HCT116 (cell line): ENCODE data around the gene CDH13.

ENCODE experiments used
- CBX3 ChIP-seq: IDR thresholded peaks from 2 replicates; pipeline ENCODE4 v1.6.1; 2012; ENCODE audit warnings: low read depth
- EZH2 ChIP-seq: fragments of 200-600 bp; sonication (generic); IDR thresholded peaks from 2 replicates; pipeline ENCODE4 v1.6.1; 2017; ENCODE audit warnings: antibody characterized with exemption, mixed run types
- EZH2phosphoT487 ChIP-seq: fragments of 200-600 bp; IDR thresholded peaks from 2 replicates; pipeline ENCODE4 v1.6.1; 2018; ENCODE audit warnings: antibody characterized with exemption, borderline replicate concordance
- POLR2A ChIP-seq: IDR thresholded peaks from 2 replicates; pipeline ENCODE4 v1.7.0; 2011; ENCODE audit warnings: borderline replicate concordance; ENCODE audit not compliant: insufficient read depth, insufficient read length; ENCODE audit errors: extremely low read depth
- POLR2AphosphoS5 ChIP-seq: IDR thresholded peaks from 2 replicates; pipeline ENCODE4 v1.6.1; 2011; ENCODE audit warnings: mild to moderate bottlenecking, low read depth, low read length, moderate library complexity
- RAD21 ChIP-seq: IDR thresholded peaks from 2 replicates; pipeline ENCODE4 v1.6.1; 2012; ENCODE audit warnings: low read depth, mild to moderate bottlenecking
- TCF7L2 ChIP-seq: IDR thresholded peaks from 2 replicates; pipeline ENCODE4 v1.7.0; 2011; ENCODE audit warnings: borderline replicate concordance, inconsistent platforms; ENCODE audit not compliant: insufficient read depth, insufficient read length; ENCODE audit errors: extremely low read depth
- YY1 ChIP-seq: IDR thresholded peaks from 2 replicates; pipeline ENCODE4 v1.6.1; 2011; ENCODE audit warnings: low read length, low read depth, moderate library complexity, mild to moderate bottlenecking; ENCODE audit not compliant: insufficient replicate concordance; ENCODE audit errors: extremely low read depth
- TF ChIP-seq, protein P1 (sequence below), 3 experiments: fragments of 200-600 bp in 1 of 3; sonication (generic) in 1 of 3; IDR thresholded peaks in 2 of 3; conservative IDR thresholded peaks in 1 of 3; 2 replicates each; pipeline ENCODE4 v1.5.1; 2012 to 2017; ENCODE audit warnings: low read depth in 2 of 3, low read length in 2 of 3, antibody characterized with exemption in 1 of 3, borderline replicate concordance in 1 of 3, control low read depth in 1 of 3, mild to moderate bottlenecking in 1 of 3, mixed read lengths in 1 of 3, mixed run types in 1 of 3, moderate library complexity in 1 of 3; ENCODE audit not compliant: insufficient read depth in 1 of 3

DNA sequence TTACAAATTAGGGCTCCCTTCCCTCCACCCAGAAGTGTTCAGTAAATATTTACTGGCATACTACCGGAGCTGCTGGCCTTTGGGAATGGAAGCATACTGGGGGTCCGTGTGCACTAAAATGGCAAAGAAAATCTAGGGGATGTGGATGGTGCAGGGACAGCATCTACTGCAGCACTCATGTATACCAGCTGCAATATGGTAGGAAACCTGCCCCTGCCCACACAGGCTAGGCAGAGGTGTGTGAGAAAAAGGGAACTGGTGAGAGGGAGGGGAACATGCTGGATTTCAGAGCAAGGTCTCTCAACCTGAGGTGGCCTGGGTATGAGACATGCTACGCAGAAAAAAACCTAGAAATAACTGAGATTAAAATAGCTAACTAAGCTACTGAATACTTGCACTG lies 145.4 kb downstream of the CDH13 start:
- TF ChIP-seq YY1: no peak
- TF ChIP-seq RAD21: no peak
- TF ChIP-seq, protein P1, sequence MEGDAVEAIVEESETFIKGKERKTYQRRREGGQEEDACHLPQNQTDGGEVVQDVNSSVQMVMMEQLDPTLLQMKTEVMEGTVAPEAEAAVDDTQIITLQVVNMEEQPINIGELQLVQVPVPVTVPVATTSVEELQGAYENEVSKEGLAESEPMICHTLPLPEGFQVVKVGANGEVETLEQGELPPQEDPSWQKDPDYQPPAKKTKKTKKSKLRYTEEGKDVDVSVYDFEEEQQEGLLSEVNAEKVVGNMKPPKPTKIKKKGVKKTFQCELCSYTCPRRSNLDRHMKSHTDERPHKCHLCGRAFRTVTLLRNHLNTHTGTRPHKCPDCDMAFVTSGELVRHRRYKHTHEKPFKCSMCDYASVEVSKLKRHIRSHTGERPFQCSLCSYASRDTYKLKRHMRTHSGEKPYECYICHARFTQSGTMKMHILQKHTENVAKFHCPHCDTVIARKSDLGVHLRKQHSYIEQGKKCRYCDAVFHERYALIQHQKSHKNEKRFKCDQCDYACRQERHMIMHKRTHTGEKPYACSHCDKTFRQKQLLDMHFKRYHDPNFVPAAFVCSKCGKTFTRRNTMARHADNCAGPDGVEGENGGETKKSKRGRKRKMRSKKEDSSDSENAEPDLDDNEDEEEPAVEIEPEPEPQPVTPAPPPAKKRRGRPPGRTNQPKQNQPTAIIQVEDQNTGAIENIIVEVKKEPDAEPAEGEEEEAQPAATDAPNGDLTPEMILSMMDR (IDR thresholded peaks at IDR 0.05 in 2 of 3, conservative IDR thresholded peaks at IDR 0.05 in 1 of 3; ENCODE audit: borderline replicate concordance in 1 of 3, insufficient read depth in 1 of 3, low read depth in 2 of 3, low read length in 2 of 3): no peak
- no peak for TF ChIP-seq EZH2
- no peak for TF ChIP-seq TCF7L2
- TF ChIP-seq EZH2phosphoT487: no peak
- TF ChIP-seq POLR2A: no peak
- TF ChIP-seq POLR2AphosphoS5: no peak
- TF ChIP-seq CBX3: no peak
